PC-9 (cell line): Measurements from ENCODE around the gene ATP1A4. TPM values are rescaled to one million over a fixed set of nuclear protein-coding genes. Genes with fewer than 3 reads are reported as not detected.

Experiments used
- BruUV-seq: library from RNA; stranded (reverse); fragments of 400-500 nt; replicated peaks from 2 replicates; lab custom pipeline; 2021; lab: Mats Ljungman, UMichigan
- CTCF ChIA-PET: fragments of 300-600 bp; sonication (Branson Sonifier 250); formaldehyde crosslinking; loops from one replicate; lab custom pipeline; 2022; ENCODE audit warnings: antibody characterized with exemption; lab: Charles Lee
- POLR2A ChIA-PET: fragments of 300-600 bp; sonication (Branson Sonifier 250); formaldehyde crosslinking; loops from one replicate; lab custom pipeline; 2022; ENCODE audit warnings: antibody characterized with exemption; ENCODE audit not compliant: unreplicated experiment; lab: Charles Lee
- DNase-seq, 2 experiments: peaks; one replicate each; pipeline versions ENCODE4 v3.0.0 to v3.0.0-alpha.2; 2015 to 2022; ENCODE audit warnings: mixed read lengths in 1 of 2
- H2AFZ ChIP-seq: fragments of 200-600 bp; sonication (generic); 2 replicates; pipeline ENCODE4 v1.8.1; 2017; ENCODE audit warnings: antibody characterized with exemption
- H3F3A ChIP-seq: fragments of 200-600 bp; sonication (generic); 2 replicates; pipeline ENCODE4 v1.8.1; 2017; ENCODE audit warnings: antibody characterized with exemption, mild to moderate bottlenecking, low read depth; ENCODE audit not compliant: insufficient read depth
- H3K27ac ChIP-seq: fragments of 200-600 bp; sonication (generic); 2 replicates; pipeline ENCODE4 v1.6.1; 2016; ENCODE audit warnings: mixed run types
- H3K27me3 ChIP-seq: fragments of 200-600 bp; sonication (generic); 2 replicates; pipeline ENCODE4 v1.6.1; 2016; ENCODE audit warnings: low read depth, mixed run types; ENCODE audit not compliant: insufficient read depth
- H3K36me3 ChIP-seq: fragments of 200-600 bp; sonication (generic); 2 replicates; pipeline ENCODE4 v1.6.1; 2016; ENCODE audit warnings: low read depth, mixed run types
- H3K4me1 ChIP-seq: fragments of 200-600 bp; sonication (generic); replicated peaks from 2 replicates; pipeline ENCODE4 v1.6.1; 2016; ENCODE audit warnings: mixed run types; ENCODE audit not compliant: insufficient read depth
- H3K4me2 ChIP-seq: fragments of 200-600 bp; sonication (generic); 2 replicates; pipeline ENCODE4 v1.6.1; 2017; ENCODE audit warnings: mixed run types
- H3K4me3 ChIP-seq: fragments of 200-600 bp; sonication (generic); 2 replicates; pipeline ENCODE4 v1.6.1; 2016; ENCODE audit warnings: mixed run types
- H3K79me2 ChIP-seq: fragments of 200-600 bp; sonication (generic); 2 replicates; pipeline ENCODE4 v1.6.1; 2017; ENCODE audit warnings: low read depth, mixed run types
- H3K9me2 ChIP-seq: fragments of 200-600 bp; sonication (generic); 2 replicates; pipeline ENCODE4 v1.8.1; 2017; ENCODE audit warnings: mild to moderate bottlenecking; ENCODE audit not compliant: insufficient read depth
- H3K9me3 ChIP-seq: fragments of 200-600 bp; sonication (generic); 2 replicates; pipeline ENCODE4 v1.8.1; 2016; ENCODE audit warnings: low read depth; ENCODE audit not compliant: insufficient read depth
- H4K20me1 ChIP-seq: fragments of 200-600 bp; sonication (generic); 2 replicates; pipeline ENCODE4 v1.8.1; 2017; ENCODE audit not compliant: insufficient read depth
- CTCF ChIP-seq: fragments of 200-600 bp; sonication (generic); conservative IDR thresholded peaks from 2 replicates; pipeline ENCODE4 v1.6.1; 2017; ENCODE audit warnings: mixed run types, antibody characterized with exemption, mild to moderate bottlenecking, moderate library complexity
- EZH2 ChIP-seq: fragments of 200-600 bp; sonication (generic); IDR thresholded peaks from 2 replicates; pipeline ENCODE4 v1.8.0; 2017; ENCODE audit warnings: antibody characterized with exemption, low read depth
- intact Hi-C: fragments of 100-400 bp; cut with micrococcal nuclease; formaldehyde crosslinking; loops from one replicate; pipeline ENCODE4 v1.10.0; 2022; ENCODE audit not compliant: unreplicated experiment
- total RNA-seq: library from RNA; stranded (reverse); gene quantifications from 2 replicates; pipeline ENCODE4 v1.2.3, GENCODE V29; 2021

ATP1A4 gene
- total RNA-seq, 1 experiment from 2014 or later: not detected

DNA sequence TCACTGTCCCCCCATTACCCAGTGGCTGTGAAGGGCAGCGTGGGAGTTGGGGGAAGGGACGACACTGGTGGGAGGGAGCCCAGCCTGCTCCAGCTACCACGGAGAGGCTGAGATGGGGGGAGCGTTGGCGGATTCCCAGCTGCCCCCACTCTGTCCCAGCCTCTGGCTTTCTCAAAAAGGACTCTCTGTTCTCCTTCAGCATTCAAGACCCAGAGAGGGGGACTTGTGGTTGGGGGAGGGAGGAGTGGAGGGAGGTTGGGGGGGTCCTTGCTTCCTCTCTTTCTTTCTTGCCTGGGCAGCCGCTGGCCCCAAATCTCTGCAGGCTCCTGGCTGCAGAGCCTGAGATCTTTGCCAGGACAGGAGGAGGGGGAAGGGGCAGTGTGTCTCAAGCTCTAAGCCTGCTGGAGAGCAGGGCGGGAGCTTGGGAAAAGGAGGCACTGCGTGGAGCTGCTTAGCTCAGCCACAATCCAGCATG lies 33.7 kb upstream of the ATP1A4 start:
- Histone ChIP-seq H3K9me2 (no peaks in the 10 kb centered on the region), H3K79me2 (no peaks in the 10 kb centered on the region), H3F3A (no peaks in the 10 kb centered on the region), H3K36me3 (no peaks in the 10 kb centered on the region), H2AFZ (no peak overlapping the region), H3K27ac (no peak overlapping the region), H3K27me3 (no peaks in the 10 kb centered on the region), H3K4me2 (no peak overlapping the region), H3K4me3 (no peak overlapping the region), H3K9me3 (no peaks in the 10 kb centered on the region), H4K20me1 (no peaks in the 10 kb centered on the region), H3K4me1 (no peaks in the 10 kb centered on the region)
- no peak for DNase-seq
- intact Hi-C loops: no loop called here
- TF ChIP-seq CTCF (no peak), EZH2 (no peak)
- ChIA-PET CTCF (interaction anchor here (0.6 to 1.1 kb wide), 4 partner anchors 71 to 225 kb away, joined by 3 read pairs; no protein-coding TSS in a partner anchor), POLR2A (no interaction called here)
- BruUV-seq: no TSS peak

- no peaks in the 10 kb centered on the region for H3K36me3 ChIP-seq
- no peak overlapping the region for H3K4me2 ChIP-seq
- H4K20me1 ChIP-seq: no peaks in the 10 kb centered on the region
- ChIA-PET POLR2A (no interaction called here), CTCF (no interaction called here)
- H3K79me2 ChIP-seq: no peaks in the 10 kb centered on the region
- no peaks in the 10 kb centered on the region for H3K9me2 ChIP-seq
- no peaks in the 10 kb centered on the region for H3K27me3 ChIP-seq
- TF ChIP-seq CTCF: no peak
- TF ChIP-seq EZH2: no peak
- H2AFZ ChIP-seq: no peak overlapping the region
- no peaks in the 10 kb centered on the region for H3K9me3 ChIP-seq
- H3K27ac ChIP-seq: no peak overlapping the region
- no peak for DNase-seq
- BruUV-seq: no TSS peak
- H3F3A ChIP-seq: peaks cover under 1% of the 10 kb centered on the region; the same call in 1 of the 2 replicates
- intact Hi-C loops: no loop called here
- H3K4me1 ChIP-seq: peaks cover 6% of the 10 kb centered on the region
- H3K4me3 ChIP-seq: no peak overlapping the region
These were observed 32.5 kb upstream of the ATP1A4 start for GRCh38 chr1:160118928-160119327.

DNA sequence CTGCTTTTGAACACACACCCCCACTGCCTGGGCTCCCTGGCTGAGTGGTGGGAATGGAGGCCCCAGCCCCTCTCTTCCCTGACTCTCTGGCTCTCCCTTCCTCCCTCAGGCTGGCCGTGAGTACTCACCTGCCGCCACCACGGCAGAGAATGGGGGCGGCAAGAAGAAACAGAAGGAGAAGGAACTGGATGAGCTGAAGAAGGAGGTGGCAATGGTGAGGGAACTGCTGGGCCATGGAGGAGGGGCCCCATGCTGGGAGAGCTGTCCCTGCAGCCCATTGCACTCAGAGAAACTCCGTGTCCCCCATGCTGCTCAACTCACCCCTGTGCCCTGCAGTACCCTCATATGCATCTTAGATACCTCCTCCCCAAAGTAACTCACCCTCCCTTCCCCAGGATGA lies 30.6 kb upstream of the ATP1A4 start:
- TF ChIP-seq CTCF: no peak
- TF ChIP-seq EZH2: no peak
- Histone ChIP-seq H3K4me3 (no peak overlapping the region), H3K4me1 (peaks cover 23% of the 10 kb centered on the region), H3K79me2 (no peaks in the 10 kb centered on the region), H3F3A (peaks cover 17% of the 10 kb centered on the region; the same call in 1 of the 2 replicates), H3K27ac (no peak overlapping the region), H3K4me2 (no peak overlapping the region), H4K20me1 (no peaks in the 10 kb centered on the region), H3K9me3 (no peaks in the 10 kb centered on the region), H3K27me3 (no peaks in the 10 kb centered on the region), H2AFZ (no peak overlapping the region), H3K36me3 (no peaks in the 10 kb centered on the region), H3K9me2 (no peaks in the 10 kb centered on the region)
- no peak for DNase-seq
- ChIA-PET CTCF (interaction anchor here (0.7 kb wide), 1 partner anchor 72 kb away, joined by 3 read pairs; no protein-coding TSS in a partner anchor), POLR2A (no interaction called here)
- intact Hi-C loops: no loop called here
- no TSS peak for BruUV-seq
